Kidney (tissue), 14 donors: ENCODE results near the gene FCSK. TPM values are rescaled to one million over a fixed set of nuclear protein-coding genes. Genes with fewer than 3 reads are reported as not detected.
A peak's percentile ranks its signal among the peaks of the same experiment; 100 is the strongest.

Experiments
- DNase-seq, 5 donors: peaks; one replicate each; pipeline ENCODE4 v3.0.0-alpha.2; 2013 to 2020
- FAIRE-seq: peaks from 2 replicates; lab custom pipeline; 2012; peaks lifted over from hg19 to GRCh38; lab: Jason Lieb, UNC
- H3K27ac ChIP-seq, 2 donors: one replicate each; pipeline ENCODE4 v1.7.0; 2013; ENCODE audit warnings: low read depth in 2 of 2, low read length in 2 of 2, inconsistent platforms in 1 of 2
- H3K27me3 ChIP-seq: one replicate; pipeline ENCODE4 v1.7.1; 2013; ENCODE audit warnings: low read length, inconsistent platforms; ENCODE audit not compliant: control insufficient read depth, insufficient read depth
- H3K36me3 ChIP-seq, 3 donors: one replicate each; pipeline versions ENCODE4 v1.7.0 to v1.7.1; 2013; ENCODE audit warnings: low read length in 3 of 3, control low read depth in 1 of 3, inconsistent platforms in 1 of 3; ENCODE audit not compliant: insufficient read depth in 3 of 3, control insufficient read depth in 2 of 3
- H3K4me1 ChIP-seq, 3 donors: one replicate each; pipeline versions ENCODE4 v1.7.0 to v1.7.1; 2013; ENCODE audit warnings: low read length in 3 of 3, inconsistent platforms in 1 of 3, low read depth in 1 of 3; ENCODE audit not compliant: control insufficient read depth in 2 of 3, insufficient read depth in 2 of 3
- H3K4me3 ChIP-seq, 3 donors: one replicate each; pipeline versions ENCODE4 v1.7.0 to v1.8.1; 2013; ENCODE audit warnings: low read length in 3 of 3, control low read depth in 1 of 3, inconsistent platforms in 1 of 3
- H3K9ac ChIP-seq, 3 donors: one replicate each; pipeline versions ENCODE4 v1.7.0 to v1.7.1; 2013; ENCODE audit warnings: low read length in 3 of 3, control low read depth in 1 of 3, inconsistent platforms in 1 of 3
- H3K9me3 ChIP-seq, 3 donors: one replicate each; pipeline versions ENCODE4 v1.7.0 to v1.7.1; 2013; ENCODE audit warnings: low read length in 3 of 3, control low read depth in 1 of 3, inconsistent platforms in 1 of 3; ENCODE audit not compliant: control insufficient read depth in 2 of 3, insufficient read depth in 1 of 3
- intact Hi-C: fragments of 100-400 bp; cut with DNase I; formaldehyde crosslinking; loops from one replicate; pipeline ENCODE4 v1.11.1; 2022
- polyA plus RNA-seq: library from polyadenylated mRNA; stranded (reverse); fragments of 350-450 nt; fragmentation: Illumina TruSeq; extraction: RNeasy Lipid Tissue Mini Kit (QIAGEN cat#74804); gene quantifications from one replicate; pipeline ENCODE4 v1.2.3, GENCODE V29; 2014; ENCODE audit warnings: low read depth, low replicate concordance; ENCODE audit not compliant: insufficient read depth
- total RNA-seq: library from RNA; stranded (reverse); fragmentation: NEBNext Ultra II Directional; extraction: Animal tissue kit (Norgen Biotek cat#: 25700); gene quantifications from one replicate; pipeline ENCODE4 v1.2.1, GENCODE V29; 2021
- TF ChIP-seq, protein P1 (sequence below): IDR thresholded peaks from 3 replicates; pipeline ENCODE4 v1.5.1; 2012; ENCODE audit warnings: mild to moderate bottlenecking, moderate library complexity, borderline replicate concordance; ENCODE audit not compliant: insufficient read depth; ENCODE audit errors: extremely low read depth
- donor health status: control.
- donor health status: control.
- donor health status: control.
- donor health status: control.
- donor health status: control.
- donor health status: DM: yes; HTN: yes; CAD: no.
- donor health status: Normal renal cell carcinoma (clear cell type).

Gene FCSK
- total and polyA plus RNA-seq, 2 donors from 2014 or later = 18.7 to 32.5 TPM

DNA sequence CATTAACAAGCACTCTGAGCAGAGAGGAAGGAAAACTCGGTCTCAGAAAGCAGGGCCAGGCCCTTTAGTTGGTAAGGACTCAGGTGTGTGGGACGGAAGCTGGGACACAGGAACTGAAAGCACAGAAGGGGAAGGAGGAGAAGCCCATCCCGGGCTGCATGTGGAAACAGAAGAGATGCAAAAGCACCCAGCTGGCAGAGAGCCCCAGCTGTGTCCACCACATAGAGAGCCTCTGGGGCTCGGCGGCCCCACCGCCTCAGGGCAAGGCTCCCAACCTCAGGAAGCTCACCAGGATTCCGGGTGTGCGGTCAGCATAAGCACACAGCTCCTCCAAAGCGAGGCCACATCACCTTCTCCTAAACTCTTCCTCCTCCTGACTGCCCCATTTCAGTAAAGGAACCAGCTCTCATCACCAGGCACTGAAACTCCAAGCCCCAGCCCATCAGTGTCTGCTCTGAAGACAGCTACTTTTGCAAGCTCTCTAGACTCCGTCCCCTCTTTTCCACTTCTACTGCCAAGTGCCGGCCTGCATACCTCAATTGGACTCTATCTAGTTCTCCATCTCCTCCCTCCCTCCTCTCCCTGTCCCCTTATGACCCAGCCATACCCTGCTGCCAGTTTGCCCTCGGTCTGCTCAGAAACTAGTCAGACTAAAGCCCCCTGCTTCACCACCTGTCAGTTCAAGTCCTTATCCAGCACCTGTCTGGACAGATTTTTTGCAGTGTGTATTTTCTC, 21.5 kb upstream of the FCSK start:
- TF ChIP-seq, protein P1, sequence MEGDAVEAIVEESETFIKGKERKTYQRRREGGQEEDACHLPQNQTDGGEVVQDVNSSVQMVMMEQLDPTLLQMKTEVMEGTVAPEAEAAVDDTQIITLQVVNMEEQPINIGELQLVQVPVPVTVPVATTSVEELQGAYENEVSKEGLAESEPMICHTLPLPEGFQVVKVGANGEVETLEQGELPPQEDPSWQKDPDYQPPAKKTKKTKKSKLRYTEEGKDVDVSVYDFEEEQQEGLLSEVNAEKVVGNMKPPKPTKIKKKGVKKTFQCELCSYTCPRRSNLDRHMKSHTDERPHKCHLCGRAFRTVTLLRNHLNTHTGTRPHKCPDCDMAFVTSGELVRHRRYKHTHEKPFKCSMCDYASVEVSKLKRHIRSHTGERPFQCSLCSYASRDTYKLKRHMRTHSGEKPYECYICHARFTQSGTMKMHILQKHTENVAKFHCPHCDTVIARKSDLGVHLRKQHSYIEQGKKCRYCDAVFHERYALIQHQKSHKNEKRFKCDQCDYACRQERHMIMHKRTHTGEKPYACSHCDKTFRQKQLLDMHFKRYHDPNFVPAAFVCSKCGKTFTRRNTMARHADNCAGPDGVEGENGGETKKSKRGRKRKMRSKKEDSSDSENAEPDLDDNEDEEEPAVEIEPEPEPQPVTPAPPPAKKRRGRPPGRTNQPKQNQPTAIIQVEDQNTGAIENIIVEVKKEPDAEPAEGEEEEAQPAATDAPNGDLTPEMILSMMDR = no peak
- H3K9me3 ChIP-seq = no peaks in the 10 kb centered on the region
- no peaks in the 10 kb centered on the region for H3K27me3 ChIP-seq
- intact Hi-C loops = no loop called here
- DNase-seq (no peak), FAIRE-seq (no peak)
- H3K4me1 ChIP-seq = peaks cover 19 to 57% (median 37%) of the 10 kb centered on the region in 3 donors
- peaks cover 0 to 5% (median 2%) of the 10 kb centered on the region in 3 donors for H3K36me3 ChIP-seq
- no peak overlapping the region for H3K4me3 ChIP-seq
- no peak overlapping the region for H3K9ac ChIP-seq
- H3K27ac ChIP-seq = peak overlapping the region; percentile 11 to 23

DNA sequence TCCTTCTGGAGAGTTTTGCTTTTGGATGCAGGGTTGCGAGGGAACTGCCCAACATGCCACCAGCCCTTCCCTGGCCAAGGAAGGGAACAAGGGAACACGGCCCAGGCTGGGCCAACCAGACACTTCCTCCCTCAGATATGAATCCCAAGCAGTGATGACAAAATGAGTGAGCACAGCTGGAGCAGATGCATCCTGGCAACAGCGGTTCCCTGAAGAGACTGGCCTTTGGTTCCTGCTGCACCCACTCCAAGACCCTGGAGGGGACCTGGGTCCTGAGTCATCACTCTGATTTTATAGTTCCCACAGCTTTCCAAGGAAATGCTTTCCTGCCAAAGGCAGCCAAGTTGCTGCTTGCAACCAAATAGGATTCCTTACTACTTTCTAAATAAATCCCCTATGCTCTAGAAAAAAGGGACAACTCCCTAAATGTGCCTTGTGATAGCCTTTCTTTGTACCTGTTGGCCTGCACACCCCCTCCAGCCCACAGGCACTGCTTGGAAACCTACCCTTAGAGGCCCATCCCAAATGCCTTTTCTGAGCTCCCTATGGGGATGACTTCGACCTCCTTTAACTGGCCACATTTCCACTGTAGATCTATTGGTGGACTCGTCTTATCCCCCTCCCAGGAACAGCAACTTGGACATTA, 20.8 kb upstream of the FCSK start:
- peak in 4 of 5 donors; percentile 35 to 86 (median 56) for DNase-seq
- intact Hi-C loops = no loop called here
- H3K9me3 ChIP-seq = no peaks in the 10 kb centered on the region
- FAIRE-seq = no peak
- peaks cover 15 to 55% (median 32%) of the 10 kb centered on the region in 3 donors for H3K4me1 ChIP-seq
- H3K4me3 ChIP-seq = no peak overlapping the region
- no peak overlapping the region for H3K9ac ChIP-seq
- H3K27me3 ChIP-seq = no peaks in the 10 kb centered on the region
- TF ChIP-seq, protein P1 = no peak
- H3K27ac ChIP-seq = peak overlapping the region in 1 of 2 donors; percentile 14
- peaks cover 0 to 5% (median 2%) of the 10 kb centered on the region in 3 donors for H3K36me3 ChIP-seq

DNA sequence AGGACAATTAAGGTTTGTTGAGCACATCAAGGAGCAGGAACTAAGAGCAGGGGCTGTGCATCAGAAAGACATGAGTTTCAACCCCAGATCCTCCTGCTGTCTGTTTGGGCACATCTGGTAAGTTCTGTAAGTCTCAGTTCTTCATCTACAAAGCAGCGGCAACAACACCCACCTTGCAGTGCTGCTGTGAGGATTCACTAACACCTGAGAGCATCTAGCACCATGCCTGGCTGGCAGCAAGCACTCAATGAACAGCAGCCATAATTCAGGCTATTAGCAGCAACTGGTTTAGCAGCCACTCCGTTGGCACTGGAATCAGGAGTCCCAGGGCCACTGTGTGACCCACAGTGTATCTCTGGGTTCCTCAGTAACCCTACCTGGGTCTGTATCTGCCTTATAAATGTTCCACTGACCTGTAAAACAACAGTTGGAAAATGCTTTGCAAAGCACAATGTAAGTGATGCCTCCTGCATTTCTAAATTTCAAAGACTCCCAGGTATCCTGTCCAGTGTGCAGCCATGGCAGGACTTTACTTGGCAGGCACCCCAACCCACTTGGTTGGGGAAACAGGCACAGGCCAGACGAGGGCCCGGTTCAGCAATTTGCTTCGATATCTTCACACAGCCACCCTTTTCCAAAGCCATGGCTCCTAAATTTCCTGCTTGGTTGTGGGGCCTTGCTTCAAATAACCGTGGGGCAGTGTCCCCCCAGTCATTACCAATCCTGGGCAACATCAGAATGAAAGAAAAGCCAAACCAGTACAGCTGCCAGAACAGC, 19.7 kb upstream of the FCSK start:
- peaks cover 0 to 5% (median 2%) of the 10 kb centered on the region in 3 donors for H3K36me3 ChIP-seq
- intact Hi-C loops = no loop called here
- H3K27ac ChIP-seq = no peak overlapping the region
- H3K4me3 ChIP-seq = no peak overlapping the region
- no peak for DNase-seq
- no peak for FAIRE-seq
- no peak overlapping the region for H3K9ac ChIP-seq
- no peaks in the 10 kb centered on the region for H3K27me3 ChIP-seq
- H3K9me3 ChIP-seq = no peaks in the 10 kb centered on the region
- peaks cover 15 to 47% (median 25%) of the 10 kb centered on the region in 3 donors for H3K4me1 ChIP-seq
- TF ChIP-seq, protein P1 = no peak
